ENCODE results near the gene UTF1. TPM values are rescaled to one million over a fixed set of nuclear protein-coding genes. Genes with fewer than 3 reads are reported as not detected.

UTF1 gene
- polyA plus RNA-seq, 1 donor from 2014 or later, result not detected

DNA sequence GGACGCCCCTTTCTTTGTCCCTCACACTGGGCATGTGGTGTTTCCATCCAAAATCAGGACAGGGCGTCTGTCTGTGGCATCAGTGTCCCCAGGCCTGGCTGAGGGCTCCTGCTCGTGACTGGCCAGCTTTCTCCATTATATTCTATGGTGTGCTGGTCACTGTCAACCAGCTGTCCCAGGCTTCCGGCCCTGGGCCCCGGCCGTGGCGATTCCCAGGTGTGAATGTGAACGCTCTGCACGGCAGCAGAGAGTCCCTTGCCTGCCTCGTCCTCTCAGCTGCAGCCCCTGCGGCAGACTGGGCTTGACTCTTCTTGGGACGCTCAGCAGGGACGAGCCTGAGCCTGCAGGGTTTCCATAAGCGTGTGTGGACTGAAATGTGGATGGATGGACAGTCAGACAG is 5.9 kb upstream of the UTF1 start:
- no peak overlapping the region for H3K27ac ChIP-seq (ENCODE audit: low read length)
- no peak overlapping the region for H2AFZ ChIP-seq (ENCODE audit: low read depth, low read length)
- H3F3A ChIP-seq (ENCODE audit: insufficient read depth, low read length, poor library complexity, severe bottlenecking), result no peaks in the 10 kb centered on the region
- H3K9me2 ChIP-seq (ENCODE audit: insufficient read depth, low read length), result no peaks in the 10 kb centered on the region
- no peak overlapping the region for H3K9ac ChIP-seq (ENCODE audit: low read length)
- no peaks in the 10 kb centered on the region for H3K36me3 ChIP-seq (ENCODE audit: insufficient read depth, low read length)
- no peak overlapping the region for H3K4me2 ChIP-seq (ENCODE audit: low read length)
- no peaks in the 10 kb centered on the region for H3K79me2 ChIP-seq (replicated peaks; ENCODE audit: insufficient read depth, low read length)
- peaks cover 10% of the 10 kb centered on the region for H3K27me3 ChIP-seq (ENCODE audit: insufficient read depth, low read depth, low read length)
- no peaks in the 10 kb centered on the region for H4K20me1 ChIP-seq (ENCODE audit: insufficient read depth)
- TF ChIP-seq, protein P1, sequence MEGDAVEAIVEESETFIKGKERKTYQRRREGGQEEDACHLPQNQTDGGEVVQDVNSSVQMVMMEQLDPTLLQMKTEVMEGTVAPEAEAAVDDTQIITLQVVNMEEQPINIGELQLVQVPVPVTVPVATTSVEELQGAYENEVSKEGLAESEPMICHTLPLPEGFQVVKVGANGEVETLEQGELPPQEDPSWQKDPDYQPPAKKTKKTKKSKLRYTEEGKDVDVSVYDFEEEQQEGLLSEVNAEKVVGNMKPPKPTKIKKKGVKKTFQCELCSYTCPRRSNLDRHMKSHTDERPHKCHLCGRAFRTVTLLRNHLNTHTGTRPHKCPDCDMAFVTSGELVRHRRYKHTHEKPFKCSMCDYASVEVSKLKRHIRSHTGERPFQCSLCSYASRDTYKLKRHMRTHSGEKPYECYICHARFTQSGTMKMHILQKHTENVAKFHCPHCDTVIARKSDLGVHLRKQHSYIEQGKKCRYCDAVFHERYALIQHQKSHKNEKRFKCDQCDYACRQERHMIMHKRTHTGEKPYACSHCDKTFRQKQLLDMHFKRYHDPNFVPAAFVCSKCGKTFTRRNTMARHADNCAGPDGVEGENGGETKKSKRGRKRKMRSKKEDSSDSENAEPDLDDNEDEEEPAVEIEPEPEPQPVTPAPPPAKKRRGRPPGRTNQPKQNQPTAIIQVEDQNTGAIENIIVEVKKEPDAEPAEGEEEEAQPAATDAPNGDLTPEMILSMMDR (IDR thresholded peaks at IDR 0.05; ENCODE audit: poor library complexity, severe bottlenecking), result no peak
- TF ChIP-seq RAD21 (conservative IDR thresholded peaks at IDR 0.05) (no peak), MXI1 (conservative IDR thresholded peaks at IDR 0.05; ENCODE audit: poor library complexity, severe bottlenecking) (no peak)
- H3K4me3 ChIP-seq (ENCODE audit: low read length), result no peak overlapping the region
- no peaks in the 10 kb centered on the region for H3K9me3 ChIP-seq (ENCODE audit: low read length)

DNA sequence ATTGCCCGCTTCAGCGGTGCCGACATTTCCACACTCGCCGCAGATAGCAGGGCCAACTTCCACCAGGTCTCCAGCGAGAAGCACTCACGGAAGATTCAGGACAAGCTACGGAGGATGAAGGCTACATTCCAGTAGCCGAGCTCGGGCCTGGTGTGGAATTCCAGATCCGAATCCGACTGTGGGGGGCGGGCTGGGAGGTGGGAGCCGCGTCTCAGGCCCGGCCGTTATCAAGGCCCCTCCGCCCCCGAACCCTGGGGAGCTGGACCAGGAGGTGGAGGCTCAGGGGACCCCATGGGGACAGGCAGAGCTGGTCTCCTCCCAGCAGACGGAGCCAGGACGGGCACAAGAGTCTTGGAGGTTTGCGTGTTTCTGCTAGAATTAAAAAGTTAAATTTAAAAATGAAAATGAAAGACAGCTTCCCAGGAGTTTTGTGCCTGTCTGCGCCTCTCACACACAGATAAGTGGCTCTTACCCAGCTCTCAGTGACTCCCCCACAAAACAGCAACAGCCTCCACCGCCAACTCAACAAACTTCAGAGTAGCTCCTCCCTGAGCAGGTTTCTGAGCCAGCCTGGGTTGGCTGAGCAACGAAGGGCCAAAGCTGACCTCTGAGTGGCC is 5.2 kb upstream of the UTF1 start:
- no peak overlapping the region for H3K27ac ChIP-seq (ENCODE audit: low read length)
- no peaks in the 10 kb centered on the region for H3K79me2 ChIP-seq (replicated peaks; ENCODE audit: insufficient read depth, low read length)
- no peaks in the 10 kb centered on the region for H4K20me1 ChIP-seq (ENCODE audit: insufficient read depth)
- H2AFZ ChIP-seq (ENCODE audit: low read depth, low read length), result no peak overlapping the region
- no peak overlapping the region for H3K9ac ChIP-seq (ENCODE audit: low read length)
- H3K9me3 ChIP-seq (ENCODE audit: low read length), result no peaks in the 10 kb centered on the region
- H3K4me3 ChIP-seq (ENCODE audit: low read length), result no peak overlapping the region
- H3K4me2 ChIP-seq (ENCODE audit: low read length), result no peak overlapping the region
- no peaks in the 10 kb centered on the region for H3K36me3 ChIP-seq (ENCODE audit: insufficient read depth, low read length)
- H3F3A ChIP-seq (ENCODE audit: insufficient read depth, low read length, poor library complexity, severe bottlenecking), result no peaks in the 10 kb centered on the region
- TF ChIP-seq SMC3 (conservative IDR thresholded peaks at IDR 0.05; ENCODE audit: poor library complexity), result no peak
- TF ChIP-seq EP300 (conservative IDR thresholded peaks at IDR 0.05; ENCODE audit: poor library complexity, severe bottlenecking), result no peak
- TF ChIP-seq TAF1 (IDR thresholded peaks at IDR 0.05; ENCODE audit: low read depth), result no peak
- no peak for TF ChIP-seq EZH2 (IDR thresholded peaks at IDR 0.05; ENCODE audit: borderline replicate concordance, insufficient read depth, low read length, poor library complexity, severe bottlenecking)
- no peak for TF ChIP-seq POLR2AphosphoS5 (IDR thresholded peaks at IDR 0.05)
- TF ChIP-seq, protein P1 (IDR thresholded peaks at IDR 0.05; ENCODE audit: poor library complexity, severe bottlenecking), result no peak
- TF ChIP-seq, protein P2, sequence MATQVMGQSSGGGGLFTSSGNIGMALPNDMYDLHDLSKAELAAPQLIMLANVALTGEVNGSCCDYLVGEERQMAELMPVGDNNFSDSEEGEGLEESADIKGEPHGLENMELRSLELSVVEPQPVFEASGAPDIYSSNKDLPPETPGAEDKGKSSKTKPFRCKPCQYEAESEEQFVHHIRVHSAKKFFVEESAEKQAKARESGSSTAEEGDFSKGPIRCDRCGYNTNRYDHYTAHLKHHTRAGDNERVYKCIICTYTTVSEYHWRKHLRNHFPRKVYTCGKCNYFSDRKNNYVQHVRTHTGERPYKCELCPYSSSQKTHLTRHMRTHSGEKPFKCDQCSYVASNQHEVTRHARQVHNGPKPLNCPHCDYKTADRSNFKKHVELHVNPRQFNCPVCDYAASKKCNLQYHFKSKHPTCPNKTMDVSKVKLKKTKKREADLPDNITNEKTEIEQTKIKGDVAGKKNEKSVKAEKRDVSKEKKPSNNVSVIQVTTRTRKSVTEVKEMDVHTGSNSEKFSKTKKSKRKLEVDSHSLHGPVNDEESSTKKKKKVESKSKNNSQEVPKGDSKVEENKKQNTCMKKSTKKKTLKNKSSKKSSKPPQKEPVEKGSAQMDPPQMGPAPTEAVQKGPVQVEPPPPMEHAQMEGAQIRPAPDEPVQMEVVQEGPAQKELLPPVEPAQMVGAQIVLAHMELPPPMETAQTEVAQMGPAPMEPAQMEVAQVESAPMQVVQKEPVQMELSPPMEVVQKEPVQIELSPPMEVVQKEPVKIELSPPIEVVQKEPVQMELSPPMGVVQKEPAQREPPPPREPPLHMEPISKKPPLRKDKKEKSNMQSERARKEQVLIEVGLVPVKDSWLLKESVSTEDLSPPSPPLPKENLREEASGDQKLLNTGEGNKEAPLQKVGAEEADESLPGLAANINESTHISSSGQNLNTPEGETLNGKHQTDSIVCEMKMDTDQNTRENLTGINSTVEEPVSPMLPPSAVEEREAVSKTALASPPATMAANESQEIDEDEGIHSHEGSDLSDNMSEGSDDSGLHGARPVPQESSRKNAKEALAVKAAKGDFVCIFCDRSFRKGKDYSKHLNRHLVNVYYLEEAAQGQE (IDR thresholded peaks at IDR 0.05; ENCODE audit: borderline replicate concordance), result no peak
- TF ChIP-seq RAD21 (conservative IDR thresholded peaks at IDR 0.05), result no peak
- no peak for TF ChIP-seq MXI1 (conservative IDR thresholded peaks at IDR 0.05; ENCODE audit: poor library complexity, severe bottlenecking)
- peaks cover 18% of the 10 kb centered on the region for H3K27me3 ChIP-seq (ENCODE audit: insufficient read depth, low read depth, low read length)
- no peaks in the 10 kb centered on the region for H3K9me2 ChIP-seq (ENCODE audit: insufficient read depth, low read length)
